Testis (tissue), 3 donors: Measurements from ENCODE around the gene RGR. TPM values are rescaled to one million over a fixed set of nuclear protein-coding genes. Genes with fewer than 3 reads are reported as not detected.

Experiments
- DNase-seq: peaks from one replicate; pipeline ENCODE4 v3.0.0-alpha.2; 2019
- H3K27ac ChIP-seq, 2 donors: fragments of 200-600 bp; sonication (generic); one replicate each; pipeline ENCODE4 v1.5.1; 2019
- H3K27me3 ChIP-seq: fragments of 200-600 bp; sonication (generic); one replicate; pipeline ENCODE4 v1.5.1; 2019
- H3K36me3 ChIP-seq: fragments of 200-600 bp; sonication (generic); one replicate; pipeline ENCODE4 v1.5.1; 2017; ENCODE audit warnings: low read depth; ENCODE audit errors: missing control alignments
- H3K4me1 ChIP-seq: fragments of 200-600 bp; sonication (generic); one replicate; pipeline ENCODE4 v1.5.1; 2019
- H3K4me3 ChIP-seq, 2 donors: fragments of 200-600 bp; sonication (generic); one replicate each; pipeline ENCODE4 v1.5.1; 2017 to 2019
- H3K9me3 ChIP-seq: fragments of 200-600 bp; sonication (generic); one replicate; pipeline ENCODE4 v1.5.1; 2017
- POLR2A ChIP-seq: fragments of 450-650 bp; IDR thresholded peaks from one replicate; pipeline ENCODE4 v1.6.1; 2017; ENCODE audit warnings: antibody characterized with exemption, mild to moderate bottlenecking, moderate library complexity
- WGBS, 2 donors: methylation state at CpG; one replicate each; pipeline ENCODE4 v1.1.5; 2018; 5-methylcytosine and 5-hydroxymethylcytosine counted together
- intact Hi-C: fragments of 100-400 bp; cut with DNase I; formaldehyde crosslinking; loops from one replicate; pipeline ENCODE4 v1.15.1; 2023; ENCODE audit warnings: low total_unique reads
- polyA plus RNA-seq: library from polyadenylated mRNA; stranded (reverse); fragments of 350-450 nt; fragmentation: Illumina TruSeq; extraction: RNeasy Lipid Tissue Mini Kit (QIAGEN cat#74804); gene quantifications from one replicate; pipeline ENCODE4 v1.2.3, GENCODE V29; 2014; ENCODE audit warnings: low read depth, low replicate concordance; ENCODE audit not compliant: insufficient read depth
- total RNA-seq, 2 donors: library from RNA; depleted of rRNA; stranded (reverse); fragments of >200 nt; gene quantifications; one replicate each; pipeline ENCODE4 v1.2.3, GENCODE V29; 2016
- TF ChIP-seq, protein P1 (sequence below), 3 experiments: fragments of 450-650 bp in 2 of 3; fragments of 200-600 bp in 1 of 3; sonication (generic) in 1 of 3; IDR thresholded peaks; one replicate each; pipeline ENCODE4 v1.5.1; 2016 to 2019; ENCODE audit warnings: antibody characterized with exemption in 3 of 3, mild to moderate bottlenecking in 2 of 3, moderate library complexity in 1 of 3

The RGR gene
- total and polyA plus RNA-seq, 3 donors from 2014 or later, result 2.2 to 5.9 (median 3.7) TPM

DNA sequence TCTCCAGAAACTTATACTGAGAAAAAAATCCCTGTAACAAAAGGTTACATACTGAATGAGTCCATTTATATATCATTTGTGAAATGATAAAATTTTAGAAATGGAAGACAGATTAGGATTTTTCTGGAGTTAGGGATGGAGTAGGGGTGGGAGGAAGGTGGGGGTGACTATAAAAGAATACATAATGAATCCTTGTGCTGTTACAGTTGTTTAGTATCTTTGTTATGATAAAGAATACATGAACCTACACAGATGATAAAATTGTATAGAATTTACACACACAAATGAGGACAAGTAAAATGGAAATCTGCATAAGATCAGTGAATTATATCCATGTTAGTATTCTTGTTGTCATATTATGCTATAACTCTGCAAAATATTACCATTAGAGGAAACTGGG lies 41.8 kb downstream of the RGR start:
- Histone ChIP-seq H3K4me1 (no peaks in the 10 kb centered on the region), H3K9me3 (no peaks in the 10 kb centered on the region), H3K27ac (no peak overlapping the region), H3K4me3 (no peak overlapping the region), H3K36me3 (no peaks in the 10 kb centered on the region), H3K27me3 (no peaks in the 10 kb centered on the region)
- intact Hi-C loops, result no loop called here
- no peak for TF ChIP-seq POLR2A
- DNase-seq, result no peak

GRCh38 chr10:84288151-84288550 lies 43.3 kb downstream of the RGR start:
- intact Hi-C loops, result no loop called here
- Histone ChIP-seq H3K36me3 (no peaks in the 10 kb centered on the region), H3K4me3 (no peak overlapping the region), H3K4me1 (no peaks in the 10 kb centered on the region), H3K27ac (no peak overlapping the region), H3K9me3 (no peaks in the 10 kb centered on the region), H3K27me3 (no peaks in the 10 kb centered on the region)
- no peak for DNase-seq
- no peak for TF ChIP-seq POLR2A
- TF ChIP-seq, protein P1, sequence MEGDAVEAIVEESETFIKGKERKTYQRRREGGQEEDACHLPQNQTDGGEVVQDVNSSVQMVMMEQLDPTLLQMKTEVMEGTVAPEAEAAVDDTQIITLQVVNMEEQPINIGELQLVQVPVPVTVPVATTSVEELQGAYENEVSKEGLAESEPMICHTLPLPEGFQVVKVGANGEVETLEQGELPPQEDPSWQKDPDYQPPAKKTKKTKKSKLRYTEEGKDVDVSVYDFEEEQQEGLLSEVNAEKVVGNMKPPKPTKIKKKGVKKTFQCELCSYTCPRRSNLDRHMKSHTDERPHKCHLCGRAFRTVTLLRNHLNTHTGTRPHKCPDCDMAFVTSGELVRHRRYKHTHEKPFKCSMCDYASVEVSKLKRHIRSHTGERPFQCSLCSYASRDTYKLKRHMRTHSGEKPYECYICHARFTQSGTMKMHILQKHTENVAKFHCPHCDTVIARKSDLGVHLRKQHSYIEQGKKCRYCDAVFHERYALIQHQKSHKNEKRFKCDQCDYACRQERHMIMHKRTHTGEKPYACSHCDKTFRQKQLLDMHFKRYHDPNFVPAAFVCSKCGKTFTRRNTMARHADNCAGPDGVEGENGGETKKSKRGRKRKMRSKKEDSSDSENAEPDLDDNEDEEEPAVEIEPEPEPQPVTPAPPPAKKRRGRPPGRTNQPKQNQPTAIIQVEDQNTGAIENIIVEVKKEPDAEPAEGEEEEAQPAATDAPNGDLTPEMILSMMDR (IDR thresholded peaks at IDR 0.05), result no peak
- 86 to 88% methylated on average over 1 of the region's 1 CpG for WGBS, 2 donors

DNA sequence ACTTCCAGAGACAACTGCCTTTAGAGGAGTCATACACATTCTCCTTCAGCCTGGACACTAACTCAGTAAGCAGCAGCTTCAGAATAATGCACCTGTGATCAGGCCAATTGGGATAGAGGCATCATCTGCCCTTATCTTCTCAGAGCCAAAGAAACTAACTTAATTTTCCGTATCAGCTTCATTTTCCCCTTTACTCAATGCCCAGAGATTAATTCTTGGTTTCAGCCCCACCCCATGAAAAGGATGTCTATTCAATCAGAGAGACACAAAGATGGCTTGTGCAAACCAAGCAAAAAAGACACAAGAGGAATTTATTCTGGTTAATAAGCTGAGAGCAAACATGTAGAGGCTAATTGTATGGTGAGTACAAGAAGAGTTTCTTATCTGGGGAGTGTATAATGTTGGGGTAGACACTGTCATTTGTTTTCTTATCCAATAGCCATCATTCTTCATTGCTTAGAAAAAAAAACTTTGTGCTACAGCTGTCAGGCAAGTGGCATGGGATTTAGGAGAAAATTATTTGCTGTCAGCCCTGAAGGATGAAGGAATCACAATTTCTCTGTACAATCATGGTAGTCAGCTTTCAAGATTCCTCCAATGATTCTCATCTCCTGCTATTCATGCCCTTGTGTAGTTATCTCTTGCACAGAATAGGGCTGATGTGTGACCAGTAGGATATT lies 44.8 kb downstream of the RGR start:
- TF ChIP-seq, protein P1 (IDR thresholded peaks at IDR 0.05), result no peak
- TF ChIP-seq POLR2A, result no peak
- WGBS, 2 donors, result 77 to 91% methylated on average over 1 of the region's 1 CpG
- no peaks in the 10 kb centered on the region for H3K27me3 ChIP-seq
- no peak overlapping the region for H3K27ac ChIP-seq
- H3K4me1 ChIP-seq, result no peaks in the 10 kb centered on the region
- no peak overlapping the region for H3K4me3 ChIP-seq
- intact Hi-C loops, result no loop called here
- no peaks in the 10 kb centered on the region for H3K9me3 ChIP-seq
- no peaks in the 10 kb centered on the region for H3K36me3 ChIP-seq
- DNase-seq, result no peak

GRCh38 chr10:84290235-84290634 lies 45.4 kb downstream of the RGR start:
- WGBS, 2 donors, result 78 to 84% methylated on average over 3 of the region's 3 CpGs
- no peaks in the 10 kb centered on the region for H3K36me3 ChIP-seq
- no peaks in the 10 kb centered on the region for H3K4me1 ChIP-seq
- no peak overlapping the region for H3K27ac ChIP-seq
- no peaks in the 10 kb centered on the region for H3K27me3 ChIP-seq
- no peaks in the 10 kb centered on the region for H3K9me3 ChIP-seq
- no peak overlapping the region for H3K4me3 ChIP-seq
- DNase-seq, result no peak
- TF ChIP-seq, protein P1 (IDR thresholded peaks at IDR 0.05), result no peak
- no peak for TF ChIP-seq POLR2A
- intact Hi-C loops, result no loop called here

- 36 to 44% methylated on average over 1 of the region's 1 CpG for WGBS, 2 donors
- H3K4me1 ChIP-seq, result no peaks in the 10 kb centered on the region
- no peaks in the 10 kb centered on the region for H3K9me3 ChIP-seq
- no peaks in the 10 kb centered on the region for H3K27me3 ChIP-seq
- intact Hi-C loops, result no loop called here
- TF ChIP-seq, protein P1 (IDR thresholded peaks at IDR 0.05), result no peak
- no peak for TF ChIP-seq POLR2A
- H3K27ac ChIP-seq, result no peak overlapping the region
- peak; percentile 36 for DNase-seq
- H3K36me3 ChIP-seq, result no peaks in the 10 kb centered on the region
- H3K4me3 ChIP-seq, result no peak overlapping the region
Measured at GRCh38 chr10:84291384-84291783, 46.5 kb downstream of the RGR start.
